GM18517 (cell line): Measurements from ENCODE around the gene ALDH1A2.
"Not testable (repeated sequence)": the region's sequence is repeated elsewhere in the genome, so short reads cannot be mapped to it uniquely, and the experiment has no call there.

Experiments used
- ATAC-seq: cut with Tn5 transposase; IDR thresholded peaks from one replicate; pipeline ENCODE4 v1.9.1; 2021; ENCODE audit warnings: mild to moderate bottlenecking, moderate library complexity; ENCODE audit not compliant: unreplicated experiment

ALDH1A2 gene

GRCh38 chr15:58065445-58066041 is at the start of gene ALDH1A2:
TSS of gene ALDH1A2 (minus strand) at chr15:58065711. CDS start at chr15:58065650, 61 bp downstream.
- ATAC-seq = no peak

GRCh38 chr15:58114812-58115211 is 49.3 kb upstream of the ALDH1A2 start:
- ATAC-seq = no peak

- no peak for ATAC-seq
Observed at GRCh38 chr15:58114388-58114787, 48.9 kb upstream of the ALDH1A2 start.

GRCh38 chr15:58113358-58113757 is 47.8 kb upstream of the ALDH1A2 start:
- not testable (repeated sequence) for ATAC-seq

- ATAC-seq = no peak
Observed at GRCh38 chr15:58111718-58112104, 46.2 kb upstream of the ALDH1A2 start.

GRCh38 chr15:58110999-58111717 is 45.6 kb upstream of the ALDH1A2 start:
- no peak for ATAC-seq

GRCh38 chr15:58109419-58109818 is 43.9 kb upstream of the ALDH1A2 start:
- no peak for ATAC-seq

GRCh38 chr15:58108117-58108516 is 42.6 kb upstream of the ALDH1A2 start:
- no peak for ATAC-seq

- ATAC-seq = no peak
Observed at GRCh38 chr15:58103482-58103881, 38.0 kb upstream of the ALDH1A2 start.

- no peak for ATAC-seq
Observed at GRCh38 chr15:58096529-58097084, 31.1 kb upstream of the ALDH1A2 start.

- no peak for ATAC-seq
Observed at GRCh38 chr15:58095415-58095814, 29.9 kb upstream of the ALDH1A2 start.

GRCh38 chr15:58087871-58088270 is 22.4 kb upstream of the ALDH1A2 start:
- no peak for ATAC-seq

- no peak for ATAC-seq
Observed at GRCh38 chr15:58086491-58086890, 21.0 kb upstream of the ALDH1A2 start.

- ATAC-seq = no peak
Observed at GRCh38 chr15:58083526-58083925, 18.0 kb upstream of the ALDH1A2 start.

GRCh38 chr15:58081891-58082290 is 16.4 kb upstream of the ALDH1A2 start:
- ATAC-seq = no peak

- ATAC-seq = no peak
Observed at GRCh38 chr15:58081456-58081855, 15.9 kb upstream of the ALDH1A2 start.

GRCh38 chr15:58080959-58081358 is 15.4 kb upstream of the ALDH1A2 start:
- not testable (repeated sequence) for ATAC-seq

- no peak for ATAC-seq
Observed at GRCh38 chr15:58080398-58080797, 14.9 kb upstream of the ALDH1A2 start.

GRCh38 chr15:58078591-58078990 is 13.1 kb upstream of the ALDH1A2 start:
- ATAC-seq = no peak

- no peak for ATAC-seq
Observed at GRCh38 chr15:58077427-58077826, 11.9 kb upstream of the ALDH1A2 start.

GRCh38 chr15:58074452-58074851 is 8.9 kb upstream of the ALDH1A2 start:
- ATAC-seq = no peak

GRCh38 chr15:58070801-58071418 is 5.4 kb upstream of the ALDH1A2 start:
- ATAC-seq = no peak
